ENCODE measurements around the gene SPSB2.

SPSB2 gene

GRCh38 chr12:6863586-6864321 is 9.3 kb downstream of the SPSB2 start:
- H3K4me1 Mint-ChIP-seq, result peaks cover 8% of the 10 kb centered on the region
- H3K27ac Mint-ChIP-seq (ENCODE audit: low read depth), result no peak overlapping the region
- H3K36me3 Mint-ChIP-seq (ENCODE audit: insufficient read depth), result peaks cover 35% of the 10 kb centered on the region
- H3K9me3 Mint-ChIP-seq, result no peaks in the 10 kb centered on the region
- H3K27me3 Mint-ChIP-seq, result no peaks in the 10 kb centered on the region
- no peak overlapping the region for H3K4me3 Mint-ChIP-seq
- DNase-seq (ENCODE audit: low spot score in 2 of 2) (no peak), ATAC-seq (replicated peaks; ENCODE audit: extremely low read depth, poor library complexity, severe bottlenecking) (no peak)

GRCh38 chr12:6863033-6863432 is 10.1 kb downstream of the SPSB2 start:
- Mint-ChIP-seq H3K9me3 (no peaks in the 10 kb centered on the region), H3K27ac (ENCODE audit: low read depth) (no peak overlapping the region), H3K27me3 (no peaks in the 10 kb centered on the region), H3K4me3 (no peak overlapping the region), H3K4me1 (peaks cover 1% of the 10 kb centered on the region), H3K36me3 (ENCODE audit: insufficient read depth) (peaks cover 36% of the 10 kb centered on the region)
- DNase-seq (ENCODE audit: low spot score in 2 of 2), result no peak
- ATAC-seq (replicated peaks; ENCODE audit: extremely low read depth, poor library complexity, severe bottlenecking), result no peak

- Mint-ChIP-seq H3K27me3 (no peaks in the 10 kb centered on the region), H3K27ac (ENCODE audit: low read depth) (no peak overlapping the region), H3K36me3 (ENCODE audit: insufficient read depth) (peaks cover 42% of the 10 kb centered on the region), H3K9me3 (no peaks in the 10 kb centered on the region), H3K4me1 (no peaks in the 10 kb centered on the region), H3K4me3 (no peak overlapping the region)
- ATAC-seq (replicated peaks; ENCODE audit: extremely low read depth, poor library complexity, severe bottlenecking) (no peak), DNase-seq (ENCODE audit: low spot score in 2 of 2) (no peak)
Measured at GRCh38 chr12:6861391-6861790, 11.7 kb downstream of the SPSB2 start.

GRCh38 chr12:6860942-6861341 is 12.2 kb downstream of the SPSB2 start:
- H3K27ac Mint-ChIP-seq (ENCODE audit: low read depth), result no peak overlapping the region

GRCh38 chr12:6860116-6860515 is 13.0 kb downstream of the SPSB2 start:
- no peaks in the 10 kb centered on the region for H3K27me3 Mint-ChIP-seq
- peaks cover 44% of the 10 kb centered on the region for H3K36me3 Mint-ChIP-seq (ENCODE audit: insufficient read depth)
- ATAC-seq (replicated peaks; ENCODE audit: extremely low read depth, poor library complexity, severe bottlenecking) (no peak), DNase-seq (ENCODE audit: low spot score in 2 of 2) (no peak)
- H3K27ac Mint-ChIP-seq (ENCODE audit: low read depth), result no peak overlapping the region
- peaks cover 6% of the 10 kb centered on the region for H3K4me1 Mint-ChIP-seq
- no peaks in the 10 kb centered on the region for H3K9me3 Mint-ChIP-seq
- no peak overlapping the region for H3K4me3 Mint-ChIP-seq

More at GRCh38 chr12:6860942-6861341, 12.2 kb downstream of the SPSB2 start:
- no peak for DNase-seq (ENCODE audit: low spot score in 2 of 2)
- no peaks in the 10 kb centered on the region for H3K9me3 Mint-ChIP-seq
- H3K27me3 Mint-ChIP-seq, result no peaks in the 10 kb centered on the region
- H3K4me1 Mint-ChIP-seq, result peaks cover 1% of the 10 kb centered on the region
- peaks cover 41% of the 10 kb centered on the region for H3K36me3 Mint-ChIP-seq (ENCODE audit: insufficient read depth)
- no peak for ATAC-seq (replicated peaks; ENCODE audit: extremely low read depth, poor library complexity, severe bottlenecking)
- no peak overlapping the region for H3K4me3 Mint-ChIP-seq

GRCh38 chr12:6858799-6859198 is 14.3 kb downstream of the SPSB2 start:
- H3K27ac Mint-ChIP-seq (ENCODE audit: low read depth), result no peak overlapping the region
- DNase-seq (ENCODE audit: low spot score in 2 of 2) (no peak), ATAC-seq (replicated peaks; ENCODE audit: extremely low read depth, poor library complexity, severe bottlenecking) (no peak)
- H3K27me3 Mint-ChIP-seq, result no peaks in the 10 kb centered on the region
- no peak overlapping the region for H3K4me3 Mint-ChIP-seq
- no peaks in the 10 kb centered on the region for H3K9me3 Mint-ChIP-seq
- H3K36me3 Mint-ChIP-seq (ENCODE audit: insufficient read depth), result peaks cover 42% of the 10 kb centered on the region
- H3K4me1 Mint-ChIP-seq, result peaks cover 11% of the 10 kb centered on the region

GRCh38 chr12:6855322-6855721 is 17.8 kb downstream of the SPSB2 start:
- no peak overlapping the region for H3K27ac Mint-ChIP-seq (ENCODE audit: low read depth)
- H3K4me3 Mint-ChIP-seq, result no peak overlapping the region
- no peaks in the 10 kb centered on the region for H3K9me3 Mint-ChIP-seq
- peaks cover 40% of the 10 kb centered on the region for H3K36me3 Mint-ChIP-seq (ENCODE audit: insufficient read depth)
- no peak for DNase-seq (ENCODE audit: low spot score in 2 of 2)
- peaks cover 36% of the 10 kb centered on the region for H3K4me1 Mint-ChIP-seq
- no peak for ATAC-seq (replicated peaks; ENCODE audit: extremely low read depth, poor library complexity, severe bottlenecking)
- H3K27me3 Mint-ChIP-seq, result no peaks in the 10 kb centered on the region

- H3K27ac Mint-ChIP-seq (ENCODE audit: low read depth), result peak overlapping the region; percentile 49
- no peaks in the 10 kb centered on the region for H3K27me3 Mint-ChIP-seq
- H3K4me1 Mint-ChIP-seq, result peaks cover 41% of the 10 kb centered on the region
- no peaks in the 10 kb centered on the region for H3K9me3 Mint-ChIP-seq
- H3K4me3 Mint-ChIP-seq, result peak overlapping the region; percentile 87
- no peak for DNase-seq (ENCODE audit: low spot score in 2 of 2)
- no peak for ATAC-seq (replicated peaks; ENCODE audit: extremely low read depth, poor library complexity, severe bottlenecking)
- H3K36me3 Mint-ChIP-seq (ENCODE audit: insufficient read depth), result peaks cover 38% of the 10 kb centered on the region
Measured at GRCh38 chr12:6854036-6854435, 19.1 kb downstream of the SPSB2 start.

- Mint-ChIP-seq H3K27ac (ENCODE audit: low read depth) (peak overlapping the region; percentile 49), H3K36me3 (ENCODE audit: insufficient read depth) (peaks cover 35% of the 10 kb centered on the region), H3K4me3 (peak overlapping the region; percentile 87), H3K27me3 (no peaks in the 10 kb centered on the region), H3K9me3 (no peaks in the 10 kb centered on the region), H3K4me1 (peaks cover 41% of the 10 kb centered on the region)
- ATAC-seq (replicated peaks; ENCODE audit: extremely low read depth, poor library complexity, severe bottlenecking) (no peak), DNase-seq (ENCODE audit: low spot score in 2 of 2) (no peak)
Measured at GRCh38 chr12:6853626-6854025, 19.5 kb downstream of the SPSB2 start.

GRCh38 chr12:6852651-6853354 is 20.3 kb downstream of the SPSB2 start:
- no peak for DNase-seq (ENCODE audit: low spot score in 2 of 2)

GRCh38 chr12:6851921-6852650 is 21.0 kb downstream of the SPSB2 start, which contains the start of gene USP5:
Gene USP5, plus strand, starts transcription at chr12:6852150. Its CDS starts 30 bp downstream, at chr12:6852180.
- no peaks in the 10 kb centered on the region for H3K27me3 Mint-ChIP-seq
- peak within 1 kb of the TSS; percentile 87 for H3K4me3 Mint-ChIP-seq
- DNase-seq (ENCODE audit: low spot score in 2 of 2), result peak; percentile 92 to 98
- H3K27ac Mint-ChIP-seq (ENCODE audit: low read depth), result peak within 1 kb of the TSS; percentile 74
- no peaks in the 10 kb centered on the region for H3K9me3 Mint-ChIP-seq
- H3K36me3 Mint-ChIP-seq (ENCODE audit: insufficient read depth), result peaks cover 25% of the 10 kb centered on the region
- ATAC-seq (replicated peaks; ENCODE audit: extremely low read depth, poor library complexity, severe bottlenecking), result peak; percentile 82
- peaks cover 41% of the 10 kb centered on the region for H3K4me1 Mint-ChIP-seq

More at GRCh38 chr12:6852651-6853354, 20.3 kb downstream of the SPSB2 start:
- Mint-ChIP-seq H3K9me3 (no peaks in the 10 kb centered on the region), H3K27ac (ENCODE audit: low read depth) (peak overlapping the region; percentile 74), H3K27me3 (no peaks in the 10 kb centered on the region), H3K36me3 (ENCODE audit: insufficient read depth) (peaks cover 30% of the 10 kb centered on the region), H3K4me1 (peaks cover 41% of the 10 kb centered on the region), H3K4me3 (peak overlapping the region; percentile 87)
- ATAC-seq (replicated peaks; ENCODE audit: extremely low read depth, poor library complexity, severe bottlenecking), result no peak

- no peaks in the 10 kb centered on the region for H3K27me3 Mint-ChIP-seq
- H3K36me3 Mint-ChIP-seq (ENCODE audit: insufficient read depth), result peaks cover 22% of the 10 kb centered on the region
- ATAC-seq (replicated peaks; ENCODE audit: extremely low read depth, poor library complexity, severe bottlenecking) (peak; percentile 57), DNase-seq (ENCODE audit: low spot score in 2 of 2) (peak; percentile 83 to 87)
- peak within 1 kb of the TSS; percentile 74 for H3K27ac Mint-ChIP-seq (ENCODE audit: low read depth)
- H3K9me3 Mint-ChIP-seq, result no peaks in the 10 kb centered on the region
- peak within 1 kb of the TSS; percentile 87 for H3K4me3 Mint-ChIP-seq
- peaks cover 41% of the 10 kb centered on the region for H3K4me1 Mint-ChIP-seq
Measured at GRCh38 chr12:6851153-6851920, 21.8 kb downstream of the SPSB2 start, which contains the start of gene CDCA3. Gene CDCA3, minus strand, starts transcription at chr12:6851286. Its CDS starts 334 bp downstream, at chr12:6850952.

All from central memory CD8-positive, alpha-beta T cell (primary cell).